Right ventricle myocardium inferior (tissue), 1 donor: ENCODE results near the gene RAP2A. TPM values are rescaled to one million over a fixed set of nuclear protein-coding genes. Genes with fewer than 3 reads are reported as not detected.

Experiments used
- ATAC-seq: fragments of 200-7000 bp; cut with Tn5 transposase; one replicate; pipeline ENCODE4 v1.9.1; 2020; ENCODE audit warnings: mild to moderate bottlenecking, moderate library complexity
- DNase-seq: peaks from one replicate; pipeline ENCODE4 v3.0.0; 2021; ENCODE audit errors: missing footprints
- intact Hi-C: fragments of 100-400 bp; cut with DNase I; formaldehyde crosslinking; loops from one replicate; pipeline ENCODE4 v1.11.0; 2022
- total RNA-seq: library from RNA; stranded (reverse); fragmentation: NEBNext Ultra II Directional; extraction: Animal tissue kit (Norgen Biotek cat#: 25700); gene quantifications from one replicate; pipeline ENCODE4 v1.2.1, GENCODE V29; 2021
- donor health status: DM: no; HTN: yes; CAD: no; lungs with severe emphysema.

Gene RAP2A
- total RNA-seq, 1 donor from 2014 or later, result 20.1 TPM

DNA sequence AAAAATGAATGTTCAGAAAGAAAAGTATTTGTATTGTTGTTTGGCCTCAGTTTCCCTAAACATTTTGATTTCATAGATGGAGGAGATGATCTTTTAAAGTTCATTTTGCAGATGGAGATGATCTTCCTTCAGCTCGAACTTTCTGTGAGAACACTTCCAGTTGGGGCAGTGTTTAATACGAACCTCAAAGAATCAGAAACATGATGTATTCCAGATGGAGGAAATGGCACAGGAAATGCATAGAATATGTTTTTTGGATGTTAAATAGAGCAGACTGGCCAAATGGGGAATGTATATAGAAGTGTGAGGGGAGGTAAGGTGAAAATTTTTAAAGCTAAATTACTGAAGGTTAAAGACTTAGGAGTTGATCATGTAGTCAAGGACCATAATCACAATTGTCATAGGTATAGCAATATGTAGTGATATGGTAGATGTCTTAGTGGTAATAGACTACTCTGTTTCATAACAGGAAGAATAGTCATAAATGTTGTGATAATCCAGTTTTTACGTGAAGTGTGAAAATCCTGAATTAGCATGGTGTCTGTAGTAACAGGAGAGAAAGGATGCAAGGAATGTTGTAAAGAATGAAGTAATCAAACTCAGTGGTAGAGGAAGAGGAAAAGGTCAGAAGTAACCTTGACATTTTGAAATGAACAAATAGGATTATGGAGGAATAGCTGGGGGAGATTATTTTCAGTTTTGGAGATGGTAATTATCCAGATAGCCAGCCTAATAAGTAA, 5.1 kb downstream of the RAP2A start:
- no peak for ATAC-seq
- intact Hi-C loops, result loop anchor here (10.0 kb wide), 1 partner anchor 366 kb away; no protein-coding TSS in a partner anchor
- no peak for DNase-seq

DNA sequence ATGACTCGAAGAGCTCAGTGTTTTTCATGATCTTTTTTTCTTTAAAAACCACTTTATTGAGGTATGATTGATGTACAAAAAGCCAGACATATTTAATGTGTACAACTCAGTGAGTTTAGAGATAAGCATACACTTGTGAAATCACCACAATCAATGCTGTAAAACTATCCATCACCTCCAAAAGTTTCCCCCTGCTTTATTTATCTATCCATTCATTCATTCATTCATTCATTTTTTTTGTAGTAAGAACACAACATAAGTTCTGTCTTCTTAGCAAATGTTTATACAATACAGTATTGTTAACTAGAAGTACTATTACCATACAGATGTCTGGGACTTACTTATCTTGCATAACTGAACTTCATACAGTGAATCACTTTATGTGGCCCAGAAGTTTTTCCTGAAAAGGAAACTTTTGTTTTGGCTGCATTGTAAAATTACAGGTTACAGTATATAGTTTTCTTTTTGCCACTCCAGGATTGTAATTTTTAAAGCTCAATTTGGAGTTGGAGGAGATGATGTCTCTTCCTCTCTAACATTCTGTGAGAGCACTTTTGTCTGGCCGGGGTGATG, 6.7 kb downstream of the RAP2A start:
- DNase-seq (no peak), ATAC-seq (no peak)
- intact Hi-C loops, result no loop called here

DNA sequence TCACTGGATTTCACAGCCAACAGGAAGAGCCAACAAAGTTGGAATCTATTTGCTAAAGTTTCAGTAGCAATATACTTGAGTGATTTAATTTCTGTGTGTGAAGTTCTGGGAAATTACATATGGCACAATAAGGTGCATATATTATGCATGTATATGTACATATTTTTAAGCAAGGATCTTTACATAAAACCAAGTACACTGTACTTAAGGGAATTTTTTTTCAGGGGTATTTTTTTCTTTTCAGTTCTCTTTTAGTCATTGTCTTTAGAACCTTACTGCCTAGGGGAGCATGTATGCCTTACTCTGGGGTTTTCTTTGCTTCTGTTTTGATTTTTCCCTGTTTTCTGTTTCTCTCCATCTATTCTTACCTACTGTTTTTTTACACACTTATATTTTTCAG, 7.4 kb downstream of the RAP2A start:
- ATAC-seq, result no peak
- intact Hi-C loops, result no loop called here

DNA sequence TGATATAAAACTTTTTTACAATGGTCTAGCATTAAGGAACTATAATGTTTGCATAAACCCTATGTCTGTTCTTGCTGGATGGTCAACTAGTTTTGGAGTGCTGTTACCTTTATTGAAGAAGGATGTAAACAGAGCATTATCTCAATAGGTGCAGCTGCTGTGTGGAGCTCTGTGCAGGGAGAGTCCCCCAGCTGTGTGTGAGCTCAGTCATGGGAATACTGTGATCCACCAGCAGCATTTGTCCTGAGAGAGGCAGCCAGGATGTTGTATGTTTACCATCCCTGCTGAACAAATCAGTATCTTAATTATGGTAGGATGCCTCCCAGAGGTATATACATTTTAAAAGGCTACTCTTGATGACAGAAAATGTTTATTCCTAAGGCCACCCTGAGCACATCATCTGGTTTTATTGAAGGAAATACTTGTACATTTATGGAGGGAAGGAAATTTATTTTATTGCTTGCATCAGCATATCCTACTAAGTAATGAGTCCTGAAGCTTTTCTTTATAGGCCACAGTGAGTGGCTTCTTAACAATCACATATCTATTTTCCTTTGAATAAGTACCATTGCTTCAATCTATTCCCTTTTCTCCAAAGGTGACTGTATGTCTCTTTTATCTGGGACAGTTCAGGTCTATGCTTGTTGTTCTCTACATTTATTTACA, 11.7 kb downstream of the RAP2A start:
- DNase-seq (no peak), ATAC-seq (no peak)
- intact Hi-C loops, result no loop called here

More for the DNA sequence above, 7.4 kb downstream of the RAP2A start:
- no peak for DNase-seq

DNA sequence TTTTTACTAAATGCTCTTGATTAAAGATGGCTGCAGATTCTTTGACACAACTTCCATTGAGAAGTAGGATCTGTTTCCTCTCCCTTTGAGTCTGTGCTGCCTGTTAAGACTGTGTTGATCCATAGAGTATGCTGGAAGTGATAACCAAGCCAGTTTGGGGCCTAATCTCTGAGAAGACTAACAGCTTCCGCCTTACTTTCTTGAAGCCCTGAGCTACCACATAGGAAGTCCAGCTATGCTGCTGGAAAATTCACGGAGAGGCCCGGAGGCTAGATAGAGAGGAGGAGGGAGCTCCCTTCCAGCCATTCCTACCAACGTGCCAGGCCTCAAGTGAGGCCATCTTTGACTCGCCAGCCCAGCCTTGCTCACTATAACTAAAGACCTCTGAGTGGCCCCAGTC, 12.5 kb downstream of the RAP2A start:
- DNase-seq, result no peak
- no peak for ATAC-seq
- intact Hi-C loops, result no loop called here

DNA sequence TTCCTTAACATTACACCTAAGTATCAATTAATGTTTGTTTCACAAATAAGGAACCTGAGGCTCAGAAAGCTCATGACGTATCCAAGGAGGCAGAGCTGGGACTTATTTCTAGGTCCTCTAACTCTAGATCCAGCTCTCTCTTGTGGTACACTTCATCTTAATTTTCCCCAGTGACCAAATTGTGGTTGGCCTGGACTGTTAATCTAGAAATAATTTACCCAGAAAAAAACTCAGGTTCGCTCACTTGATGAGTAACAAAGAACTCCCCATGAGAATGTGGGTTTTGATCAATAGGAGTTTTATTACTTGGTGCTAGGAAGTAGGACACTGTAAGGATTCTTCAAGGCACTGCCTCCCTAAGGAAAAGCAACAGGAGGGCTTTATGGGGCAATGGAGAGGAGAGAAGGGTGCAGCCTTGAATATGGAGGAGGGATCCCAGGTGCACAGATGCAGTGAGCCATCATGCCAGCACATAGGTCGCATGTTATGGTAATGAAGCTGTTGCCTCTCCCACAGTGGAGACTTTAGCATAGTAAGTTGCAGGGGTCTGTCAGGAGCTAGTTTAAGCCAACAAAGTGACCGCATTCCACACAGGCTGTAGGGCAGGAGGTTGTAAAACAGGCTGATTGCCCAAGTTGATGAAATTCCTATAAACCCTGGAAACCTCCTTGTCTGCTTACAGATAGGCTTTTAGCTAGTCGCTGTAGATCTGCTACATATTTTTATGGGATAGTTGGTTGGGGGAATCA, 14.7 kb downstream of the RAP2A start:
- no peak for DNase-seq
- no peak for ATAC-seq
- intact Hi-C loops, result no loop called here

DNA sequence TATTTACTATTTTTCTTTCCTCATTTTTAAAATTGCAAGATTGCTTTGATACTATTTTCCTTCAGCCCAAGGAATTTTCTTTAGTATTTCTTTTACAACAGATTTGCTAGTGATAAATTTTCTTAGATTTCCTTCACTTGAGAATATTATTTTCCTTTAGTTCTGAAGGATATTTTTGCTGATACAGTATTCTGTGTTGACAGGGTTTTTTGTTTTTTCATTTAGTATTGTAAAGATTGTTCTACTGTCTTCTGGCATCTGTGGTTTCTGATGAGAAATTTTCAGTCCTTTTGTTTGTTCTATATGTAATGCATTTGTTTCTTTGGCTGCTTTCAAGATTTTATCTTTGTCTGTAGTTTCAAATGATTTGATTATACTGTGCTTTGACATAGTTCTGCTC, 20.7 kb downstream of the RAP2A start:
- intact Hi-C loops, result no loop called here
- ATAC-seq (no peak), DNase-seq (no peak)

DNA sequence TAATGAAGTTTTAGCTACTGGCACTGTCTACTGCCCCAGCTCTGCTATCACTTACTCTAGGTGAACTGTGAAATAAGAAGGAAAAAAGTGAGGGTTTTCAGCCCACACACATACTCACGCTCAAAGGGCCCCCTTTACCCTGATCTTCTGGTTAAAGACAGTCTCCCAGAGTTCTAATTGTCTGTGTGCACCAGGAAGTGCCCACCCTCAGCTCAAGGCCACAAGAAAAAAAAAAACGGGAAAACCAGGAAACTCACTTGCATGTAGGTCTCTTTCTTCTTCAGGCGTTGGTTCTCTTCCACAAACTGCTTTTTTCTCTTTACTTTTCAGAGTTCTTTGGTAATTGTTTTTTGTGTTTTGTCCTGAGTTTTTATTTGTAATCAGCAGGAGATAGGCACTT, 22.1 kb downstream of the RAP2A start:
- intact Hi-C loops, result no loop called here
- ATAC-seq (no peak), DNase-seq (no peak)

DNA sequence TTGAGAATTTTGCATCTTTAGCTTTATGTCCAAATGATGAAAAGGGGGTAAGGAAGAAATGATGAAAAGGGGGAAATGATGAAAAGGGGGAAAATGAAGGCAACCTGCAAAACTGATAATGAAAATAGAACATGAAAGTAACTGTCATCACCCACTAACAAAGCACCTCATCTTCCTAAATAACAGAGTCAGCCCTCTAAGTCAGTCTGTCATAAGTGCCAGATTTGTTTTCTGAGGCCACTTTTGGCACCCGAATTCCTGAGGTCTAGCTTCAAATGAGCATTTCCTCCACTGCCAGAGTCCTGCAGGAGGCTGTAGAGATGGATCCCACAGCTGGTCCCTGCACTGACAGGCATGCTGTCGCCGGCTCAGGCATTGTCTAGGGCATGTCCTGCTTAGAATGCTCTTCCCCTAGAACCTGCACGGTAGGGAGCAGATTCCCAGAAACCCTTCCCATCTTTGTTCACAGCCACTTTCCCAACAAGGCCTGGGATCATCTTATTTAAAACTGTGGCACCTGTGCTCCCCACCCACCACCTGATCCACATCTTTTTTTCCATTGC, 25.3 kb downstream of the RAP2A start:
- intact Hi-C loops, result no loop called here
- ATAC-seq, result no peak

DNA sequence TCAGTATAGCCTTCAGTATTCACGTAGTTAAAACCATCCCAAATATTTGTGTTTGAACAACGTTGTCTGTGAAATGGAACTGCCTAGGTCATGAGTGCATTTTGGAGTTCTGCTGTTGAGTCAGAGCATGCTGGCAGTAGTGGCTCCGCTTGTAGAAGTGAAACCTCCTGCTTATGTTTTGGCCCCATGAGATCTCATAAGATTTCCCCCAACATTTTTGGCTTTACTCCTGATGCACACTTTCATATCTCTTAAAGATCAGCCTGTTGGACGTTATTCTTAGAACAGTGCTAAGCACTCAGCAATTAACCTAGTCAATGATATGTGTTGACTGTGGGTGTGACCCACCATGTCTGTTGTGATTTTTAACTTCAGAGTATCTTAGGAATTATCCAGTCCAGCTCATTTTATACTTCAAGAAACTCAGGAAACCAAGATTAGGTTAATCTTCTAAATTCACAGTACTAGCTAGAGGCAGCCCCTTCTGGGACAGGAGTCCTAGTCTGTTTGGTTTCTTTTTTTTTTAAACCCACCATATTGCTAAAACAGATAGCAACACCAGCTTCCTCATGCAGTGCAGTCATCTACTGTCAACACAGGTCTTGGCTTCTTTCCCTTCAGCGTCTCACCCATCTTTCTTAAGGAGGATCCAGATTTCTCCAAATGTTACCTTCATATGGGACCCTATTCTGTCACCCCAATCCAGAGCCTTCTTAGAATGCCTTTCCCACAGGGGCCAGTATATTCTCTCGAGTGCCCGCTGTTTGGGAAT, 26.2 kb downstream of the RAP2A start:
- intact Hi-C loops, result no loop called here
- ATAC-seq (peak; percentile 59), DNase-seq (no peak)

More for the DNA sequence above, 25.3 kb downstream of the RAP2A start:
- DNase-seq, result peak; percentile 51

DNA sequence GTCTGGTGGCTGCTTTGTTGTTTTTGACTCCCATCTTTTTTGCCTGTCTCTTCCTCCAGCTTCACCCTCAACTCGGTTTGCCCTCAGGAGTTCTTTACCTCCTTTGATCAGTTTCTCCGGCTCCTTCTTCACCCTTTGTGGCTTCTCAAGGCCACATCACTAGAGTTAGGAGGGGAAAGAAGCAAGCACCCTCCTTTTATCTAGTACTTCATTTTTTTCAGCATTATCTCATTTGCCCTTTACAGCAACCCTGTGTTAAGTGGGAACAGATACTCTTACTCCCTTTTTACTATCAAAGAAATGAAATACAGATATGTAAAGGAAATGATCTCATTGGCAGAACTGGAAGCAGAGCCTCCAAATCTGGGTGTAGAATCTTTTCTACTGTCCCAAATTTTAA, 26.9 kb downstream of the RAP2A start:
- intact Hi-C loops, result no loop called here
- ATAC-seq (no peak), DNase-seq (no peak)

DNA sequence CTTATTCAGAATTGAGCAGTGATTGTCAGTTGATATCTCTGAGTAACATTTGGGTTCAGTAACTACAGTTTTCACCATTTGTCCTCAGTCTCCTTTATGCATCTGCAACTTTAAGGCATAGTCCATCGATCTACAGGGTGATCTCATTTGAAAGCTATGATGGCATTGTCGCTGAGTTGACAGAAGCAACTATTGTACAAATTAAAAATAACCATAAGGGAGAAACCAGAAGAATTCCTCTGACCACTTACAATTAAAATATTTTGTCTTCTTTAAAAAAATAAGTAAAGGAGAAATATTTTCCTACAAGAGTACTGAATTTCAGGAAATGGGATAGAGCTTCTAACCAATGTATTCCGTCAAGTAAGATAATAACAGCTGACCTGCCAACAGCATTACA, 30.6 kb downstream of the RAP2A start:
- intact Hi-C loops, result no loop called here
- DNase-seq (no peak), ATAC-seq (no peak)

DNA sequence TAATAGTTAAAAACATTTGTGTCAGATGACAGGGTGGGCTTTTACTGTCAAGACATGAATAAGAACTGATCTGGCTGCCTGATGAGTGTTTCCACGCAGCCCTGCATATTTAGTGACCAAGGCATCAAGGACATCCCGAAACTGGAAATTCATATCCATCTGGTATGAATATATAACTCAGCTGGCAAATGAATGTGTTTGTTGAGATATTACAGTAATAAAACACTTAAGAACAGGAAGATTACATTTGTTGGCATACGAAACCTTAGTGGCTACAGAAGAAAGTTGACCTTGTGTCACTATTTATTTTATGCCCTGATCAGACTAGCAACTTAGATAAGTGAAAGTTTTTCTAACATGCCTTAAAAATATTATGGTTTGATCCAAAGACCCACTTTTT, 32.8 kb downstream of the RAP2A start:
- intact Hi-C loops, result no loop called here
- ATAC-seq (no peak), DNase-seq (no peak)

DNA sequence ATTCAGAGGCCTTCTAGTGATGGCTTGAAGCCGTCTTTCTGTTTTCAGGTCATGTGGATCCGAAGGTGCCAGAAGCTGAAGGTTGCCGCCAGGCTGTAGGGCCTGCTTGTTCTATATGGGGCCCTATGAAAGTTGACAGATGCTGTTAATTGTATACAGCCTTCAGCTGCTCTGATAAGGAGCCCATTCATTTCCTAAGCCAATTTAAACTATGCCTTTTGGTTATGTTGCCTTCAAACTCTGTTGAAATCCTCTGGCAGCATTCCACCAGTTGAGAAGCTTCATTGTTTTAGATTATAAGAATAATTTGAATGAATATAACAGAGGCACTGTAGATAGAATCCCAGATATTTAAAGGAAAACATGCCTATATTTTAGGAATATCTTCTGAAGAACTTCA, 34.4 kb downstream of the RAP2A start:
- intact Hi-C loops, result no loop called here
- no peak for DNase-seq
- ATAC-seq, result no peak

DNA sequence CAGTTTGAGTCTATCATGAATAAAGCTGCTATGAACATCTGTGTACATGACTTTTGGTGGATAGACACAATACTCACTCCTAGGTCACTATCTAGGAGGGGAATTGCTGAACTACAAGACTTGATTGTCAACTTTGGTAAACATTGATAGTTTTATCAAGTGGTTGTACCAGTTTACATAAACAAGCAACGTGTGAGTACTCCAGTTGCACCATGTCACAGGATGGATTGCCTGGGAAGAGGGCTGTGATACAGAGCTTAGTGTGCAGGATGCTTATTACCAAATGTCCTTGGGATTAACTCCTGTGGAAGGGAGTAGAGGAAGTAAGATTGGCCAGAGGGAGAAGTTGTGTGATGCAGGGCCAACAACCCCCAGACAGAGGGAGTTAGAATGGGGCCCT, 37.7 kb downstream of the RAP2A start:
- DNase-seq, result no peak
- no peak for ATAC-seq
- intact Hi-C loops, result no loop called here

DNA sequence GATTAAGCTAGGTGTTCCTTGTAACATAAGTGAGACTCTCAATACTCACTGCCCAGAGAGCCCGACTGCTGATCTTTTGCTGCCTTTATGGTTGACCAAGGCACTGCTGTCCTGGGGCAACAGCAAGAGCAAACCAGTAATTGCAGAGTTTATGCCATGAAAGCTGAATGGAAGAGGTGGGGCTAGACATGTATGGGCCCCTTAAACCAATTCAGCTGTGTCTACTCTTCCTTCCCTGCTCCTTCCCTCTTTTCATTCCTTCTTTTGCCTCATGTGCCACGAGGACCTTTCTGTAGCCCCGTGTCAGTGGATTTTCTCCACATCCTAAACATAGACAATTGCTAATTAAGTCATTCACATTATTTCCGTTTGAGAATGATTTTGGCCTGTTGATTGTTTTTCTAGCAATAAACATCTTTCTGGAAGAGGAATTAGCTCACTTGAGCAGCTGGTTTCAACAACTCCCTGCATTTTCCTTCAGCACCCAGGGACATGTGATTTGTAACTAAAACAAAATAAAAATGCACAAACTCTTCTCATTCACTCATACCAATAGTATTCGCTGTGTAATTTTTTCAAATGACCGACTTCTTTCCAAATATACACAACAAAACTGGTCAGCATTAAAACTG, 40.5 kb downstream of the RAP2A start:
- no peak for DNase-seq
- peak; percentile 34 for ATAC-seq
- intact Hi-C loops, result no loop called here

DNA sequence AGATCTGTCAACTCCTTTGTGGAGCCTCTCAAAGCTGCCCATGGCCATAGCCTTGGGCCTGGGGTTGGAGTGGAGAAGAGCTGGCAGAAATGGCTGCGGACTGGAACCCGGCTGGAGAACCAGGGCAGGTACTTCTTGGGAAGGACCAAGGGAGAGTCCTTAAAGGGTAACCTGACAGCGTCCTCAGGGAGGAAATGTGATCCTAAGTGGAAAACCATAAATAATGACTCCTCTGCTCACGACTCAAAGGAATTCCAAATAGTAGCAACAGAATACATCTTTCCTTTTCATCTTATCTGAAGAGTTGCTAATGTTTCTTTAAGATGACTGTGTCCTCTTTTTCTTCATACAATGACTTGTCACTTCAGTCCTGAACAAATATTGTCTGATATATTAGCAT, 41.0 kb downstream of the RAP2A start:
- intact Hi-C loops, result no loop called here
- no peak for ATAC-seq
- no peak for DNase-seq

DNA sequence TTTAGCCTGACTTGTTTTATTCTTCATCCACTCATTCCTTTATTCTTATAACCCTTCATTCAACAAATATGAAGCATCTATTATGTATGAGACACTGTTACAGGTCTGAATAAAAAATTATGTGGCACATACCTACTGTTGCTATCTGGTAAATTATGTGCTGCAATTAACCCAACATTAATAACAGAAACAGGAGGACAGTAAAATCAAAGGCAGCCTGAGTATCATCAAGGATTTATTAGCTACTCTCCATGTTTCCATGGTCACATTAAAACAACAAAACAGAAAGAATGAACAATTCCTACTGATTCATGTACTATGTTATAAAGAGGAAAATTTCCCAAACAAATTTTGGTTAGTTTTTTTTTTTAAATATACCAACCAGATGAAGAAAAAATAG, 43.9 kb downstream of the RAP2A start:
- ATAC-seq (no peak), DNase-seq (no peak)
- intact Hi-C loops, result no loop called here
